ENCODE measurements around the gene LEPROT.

The LEPROT gene

GRCh38 chr1:65477414-65478378 is 57.2 kb downstream of the LEPROT start:
- TF ChIP-seq, protein P1, sequence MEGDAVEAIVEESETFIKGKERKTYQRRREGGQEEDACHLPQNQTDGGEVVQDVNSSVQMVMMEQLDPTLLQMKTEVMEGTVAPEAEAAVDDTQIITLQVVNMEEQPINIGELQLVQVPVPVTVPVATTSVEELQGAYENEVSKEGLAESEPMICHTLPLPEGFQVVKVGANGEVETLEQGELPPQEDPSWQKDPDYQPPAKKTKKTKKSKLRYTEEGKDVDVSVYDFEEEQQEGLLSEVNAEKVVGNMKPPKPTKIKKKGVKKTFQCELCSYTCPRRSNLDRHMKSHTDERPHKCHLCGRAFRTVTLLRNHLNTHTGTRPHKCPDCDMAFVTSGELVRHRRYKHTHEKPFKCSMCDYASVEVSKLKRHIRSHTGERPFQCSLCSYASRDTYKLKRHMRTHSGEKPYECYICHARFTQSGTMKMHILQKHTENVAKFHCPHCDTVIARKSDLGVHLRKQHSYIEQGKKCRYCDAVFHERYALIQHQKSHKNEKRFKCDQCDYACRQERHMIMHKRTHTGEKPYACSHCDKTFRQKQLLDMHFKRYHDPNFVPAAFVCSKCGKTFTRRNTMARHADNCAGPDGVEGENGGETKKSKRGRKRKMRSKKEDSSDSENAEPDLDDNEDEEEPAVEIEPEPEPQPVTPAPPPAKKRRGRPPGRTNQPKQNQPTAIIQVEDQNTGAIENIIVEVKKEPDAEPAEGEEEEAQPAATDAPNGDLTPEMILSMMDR (IDR thresholded peaks at IDR 0.05; ENCODE audit: insufficient read depth, missing control alignments): no peak
- DNase-seq (ENCODE audit: insufficient read length, low spot score) (no peak), FAIRE-seq (no peak)

GRCh38 chr1:65478379-65479026 is 58.0 kb downstream of the LEPROT start:
- DNase-seq (ENCODE audit: insufficient read length, low spot score) (no peak), FAIRE-seq (no peak)
- TF ChIP-seq, protein P1 (IDR thresholded peaks at IDR 0.05; ENCODE audit: insufficient read depth, missing control alignments): no peak

DNA sequence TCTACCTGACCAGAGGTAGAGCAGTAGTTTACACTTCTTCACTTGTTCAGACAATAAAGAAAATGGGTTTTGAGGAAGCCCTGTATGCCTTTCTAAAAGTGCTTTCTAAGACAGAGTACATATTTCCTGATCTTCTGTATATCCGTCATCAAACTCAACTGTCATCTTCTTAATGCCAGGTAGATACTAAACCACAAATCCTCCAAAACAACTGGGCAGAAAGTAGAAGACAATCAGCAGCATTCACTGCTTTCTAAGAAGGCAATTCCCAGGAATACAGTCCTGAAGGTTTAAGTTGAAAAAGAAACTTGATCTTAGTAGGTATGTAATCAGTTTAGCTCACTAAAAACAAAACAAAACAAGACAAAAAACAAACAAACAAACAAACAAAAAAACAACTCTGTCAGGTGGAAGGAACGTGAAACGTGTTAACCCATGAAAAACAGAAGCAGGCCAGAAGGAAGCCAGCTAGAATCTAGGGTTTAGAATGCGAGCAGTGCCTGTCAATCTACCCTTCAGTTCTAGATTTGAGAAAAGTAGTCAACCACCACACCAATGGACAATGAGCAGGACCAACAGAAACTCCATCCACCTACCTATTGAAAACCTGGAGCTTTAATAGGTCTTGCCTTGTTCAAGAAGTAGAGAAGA is 59.2 kb downstream of the LEPROT start:
- DNase-seq (ENCODE audit: insufficient read length, low spot score) (no peak), FAIRE-seq (no peak)
- TF ChIP-seq, protein P1 (IDR thresholded peaks at IDR 0.05; ENCODE audit: insufficient read depth, missing control alignments): no peak

DNA sequence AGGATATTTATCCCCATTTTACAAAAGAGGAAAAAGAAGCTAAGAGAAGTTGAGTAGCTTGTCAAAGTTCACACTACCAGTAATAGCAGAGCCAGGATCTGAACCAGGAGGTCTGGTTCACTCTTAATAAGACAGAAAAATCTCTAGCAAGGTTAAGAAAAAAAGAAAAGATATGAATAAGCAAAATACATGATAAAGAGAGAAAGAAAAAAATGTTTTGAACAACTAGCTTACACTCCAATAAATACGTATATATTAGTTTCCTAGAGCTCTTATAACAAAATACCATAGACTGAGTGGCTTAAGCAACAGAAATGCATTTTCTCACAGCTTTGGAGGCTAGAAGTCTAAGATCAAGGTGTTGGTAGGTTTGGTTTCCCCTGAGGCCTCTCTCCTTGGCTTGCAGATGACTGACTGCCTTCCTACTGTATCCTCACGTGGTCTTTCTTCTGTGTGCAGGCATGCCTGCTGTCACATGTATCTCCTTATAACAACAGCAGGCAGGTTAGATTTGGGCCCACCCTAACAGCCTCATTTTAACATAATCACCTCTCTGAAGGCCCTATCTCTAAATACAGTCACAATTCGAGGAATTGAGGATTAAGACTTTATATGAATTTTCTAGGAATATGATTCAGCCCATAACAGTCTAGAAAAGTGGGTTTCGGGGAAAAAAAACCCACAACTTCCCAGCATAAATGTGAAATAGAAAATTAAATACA is 60.4 kb downstream of the LEPROT start:
- no peak for DNase-seq (ENCODE audit: insufficient read length, low spot score)
- TF ChIP-seq, protein P1 (IDR thresholded peaks at IDR 0.05; ENCODE audit: insufficient read depth, missing control alignments): no peak
- FAIRE-seq: no peak

DNA sequence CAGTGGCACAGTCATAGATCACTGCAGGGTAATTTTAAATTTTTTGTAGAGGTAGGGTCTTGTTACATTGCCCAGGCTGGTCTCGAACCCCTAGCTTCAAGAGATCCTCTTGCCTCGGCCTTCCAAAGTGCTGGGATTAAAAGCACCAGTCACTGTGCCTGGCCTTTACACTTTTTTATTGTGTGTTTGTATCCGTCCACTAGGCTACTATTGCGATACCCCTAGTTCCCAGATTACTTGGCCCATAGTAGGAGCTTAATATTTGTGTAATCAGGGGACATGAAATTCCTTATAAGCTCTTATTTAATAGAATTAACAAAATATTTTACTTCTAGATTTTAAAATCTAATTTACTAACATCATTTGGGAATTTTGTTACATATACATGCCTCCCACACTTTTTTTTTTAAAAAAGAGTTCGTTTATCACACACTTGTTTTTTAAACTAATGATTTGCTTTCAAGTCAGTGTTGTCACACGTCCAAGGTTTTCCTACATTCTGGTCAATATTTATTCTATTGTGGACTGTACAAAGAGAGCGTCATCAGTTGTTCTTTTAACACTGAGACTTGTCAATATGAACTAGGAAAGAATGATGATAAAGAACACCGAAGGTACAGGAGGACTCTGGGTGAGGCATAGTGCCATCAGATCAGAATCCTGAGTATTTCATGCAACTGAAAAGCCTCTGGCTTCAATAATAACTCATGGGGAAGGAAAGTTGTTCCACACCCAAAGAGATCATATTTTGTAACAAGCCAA is 63.7 kb downstream of the LEPROT start:
- DNase-seq (ENCODE audit: insufficient read length, low spot score): no peak
- no peak for FAIRE-seq
- TF ChIP-seq, protein P1 (IDR thresholded peaks at IDR 0.05; ENCODE audit: insufficient read depth, missing control alignments): no peak

All from D721Med (cell line).